Measurements from ENCODE around the gene EWSR1. TPM values are rescaled to one million over a fixed set of nuclear protein-coding genes. Genes with fewer than 3 reads are reported as not detected.

Gene EWSR1
- total and polyA plus RNA-seq, 2 of the 4 experiments (the other 2 are of a cell fraction) = 243 to 518 TPM

GRCh38 chr22:29313576-29314466 is 45.8 kb downstream of the EWSR1 start:
- H2BK120ac ChIP-seq (ENCODE audit: low read depth, low read length) = no peak overlapping the region
- no peak for DNase-seq
- ATAC-seq (ENCODE audit: low read depth) = no peak
- H3K4ac ChIP-seq (ENCODE audit: low read depth, low read length) = no peak overlapping the region
- peak overlapping the region; percentile 24 for H2AK9ac ChIP-seq (replicated peaks; ENCODE audit: low read depth, low read length, poor library complexity)
- 0 out of 2 replicates have a peak, but pooled peaks cover 5% of the 10 kb centered on the region for H3K9me1 ChIP-seq (ENCODE audit: insufficient read depth, low read length)
- no peak overlapping the region for H3K4me2 ChIP-seq (ENCODE audit: low read depth, low read length)
- H4K8ac ChIP-seq (ENCODE audit: low read depth in 2 of 2, low read length in 2 of 2) = no peak overlapping the region
- H3K27me3 ChIP-seq (ENCODE audit: control insufficient read depth, insufficient read depth, low read length) = peaks cover 44% of the 10 kb centered on the region
- in situ Hi-C loops (cut with MboI; ENCODE audit: low sequenced_read_pairs) = no loop called here
- H2AFZ ChIP-seq (replicated peaks; ENCODE audit: low read length, poor library complexity) = peak overlapping the region; percentile 58
- no peaks in the 10 kb centered on the region for H3K9me3 ChIP-seq (ENCODE audit: control insufficient read depth, insufficient read depth, low read length)
- no peak for TF ChIP-seq SMC3 (IDR thresholded peaks at IDR 0.05; ENCODE audit: low read depth, low read length)
- no peak for TF ChIP-seq MAZ (IDR thresholded peaks at IDR 0.05; ENCODE audit: borderline replicate concordance, low read depth, low read length)
- no peak for TF ChIP-seq MAFK (IDR thresholded peaks at IDR 0.05; ENCODE audit: low read depth, low read length)
- no peak for TF ChIP-seq MXI1 (IDR thresholded peaks at IDR 0.05; ENCODE audit: borderline replicate concordance, low read depth, low read length)
- TF ChIP-seq USF2 (IDR thresholded peaks at IDR 0.05; ENCODE audit: low read depth, low read length) = no peak
- TF ChIP-seq CHD1 (IDR thresholded peaks at IDR 0.05; ENCODE audit: low read depth, low read length) = no peak
- TF ChIP-seq ELK1 (IDR thresholded peaks at IDR 0.05; ENCODE audit: borderline replicate concordance, low read depth, low read length) = no peak
- TF ChIP-seq RAD21 (IDR thresholded peaks at IDR 0.05; ENCODE audit: low read length) = no peak
- TF ChIP-seq CEBPB (IDR thresholded peaks at IDR 0.05; ENCODE audit: low read depth, low read length) = no peak
- TF ChIP-seq RCOR1 (IDR thresholded peaks at IDR 0.05; ENCODE audit: insufficient replicate concordance, low read length) = no peak
- no peak for TF ChIP-seq FOS (IDR thresholded peaks at IDR 0.05; ENCODE audit: low read depth, low read length)
- TF ChIP-seq RFX5 (IDR thresholded peaks at IDR 0.05; ENCODE audit: low read depth, low read length) = no peak
- TF ChIP-seq CTCF (conservative IDR thresholded peaks at IDR 0.05; ENCODE audit: low read depth, low read length) = no peak
- BruUV-seq (replicated peaks) = no TSS peak
- peaks cover 0 to 24% of the 10 kb centered on the region in 2 experiments; a peak in 3 of 4 replicates for H3K79me1 ChIP-seq (ENCODE audit: low read depth in 1 of 2, low read length in 2 of 2)
- H3K18ac ChIP-seq (ENCODE audit: low read depth, low read length) = no peak overlapping the region
- no peak overlapping the region for H2BK20ac ChIP-seq (ENCODE audit: low read depth, low read length)
- H3K56ac ChIP-seq (ENCODE audit: extremely low read depth, insufficient read depth, low read length) = no peak overlapping the region
- 35% methylated on average over 29 of the region's 51 CpGs; no CpG with 5 or more reads in 1 of the 2 experiments for WGBS, 2 experiments (ENCODE audit: extremely low coverage in 2 of 2, insufficient read length in 1 of 2)
- peaks cover 31% of the 10 kb centered on the region for H4K20me1 ChIP-seq (ENCODE audit: insufficient read depth, low read length)
- H2BK15ac ChIP-seq (ENCODE audit: low read depth, low read length) = no peak overlapping the region
- H3K4me3 ChIP-seq (ENCODE audit: insufficient read depth, low read depth, low read length) = no peak overlapping the region
- H2BK5ac ChIP-seq (ENCODE audit: low read depth, low read length, poor library complexity, severe bottlenecking) = no peak overlapping the region
- no peak overlapping the region for H2AK5ac ChIP-seq (ENCODE audit: low read depth, low read length)
- no peak overlapping the region for H4K5ac ChIP-seq (ENCODE audit: low read depth, low read length)
- no peak overlapping the region for H3K9ac ChIP-seq (ENCODE audit: low read depth, low read length)
- dilution Hi-C loops (cut with HindIII; ENCODE audit: low sequenced_read_pairs, unreplicated experiment) = no loop called here
- ChIA-PET POLR2A (ENCODE audit: unreplicated experiment) (no interaction called here), CTCF (interaction anchor here (0.9 kb wide), 1 partner anchor 7 kb away, joined by 3 read pairs; no protein-coding TSS in a partner anchor)
- peaks cover 2% of the 10 kb centered on the region; the same call in 1 of the 2 replicates for H3K36me3 ChIP-seq (ENCODE audit: control insufficient read depth, insufficient read depth, low read length)
- no peak overlapping the region for H3K23ac ChIP-seq (ENCODE audit: low read depth, low read length)
- H3K27ac ChIP-seq (ENCODE audit: insufficient read depth, low read length) = no peak overlapping the region
- H4K91ac ChIP-seq (ENCODE audit: insufficient read depth, low read depth, low read length) = no peak overlapping the region
- intact Hi-C loops (cut with micrococcal nuclease) = no loop called here
- H3K4me1 ChIP-seq (ENCODE audit: control insufficient read depth, insufficient read depth, low read length) = peaks cover 7% of the 10 kb centered on the region
- no peak overlapping the region for H3K14ac ChIP-seq (replicated peaks; ENCODE audit: low read depth, low read length)

Measured in IMR-90 (cell line).